Kidney (tissue), 14 donors: ENCODE data around the gene TFR2. TPM values are rescaled to one million over a fixed set of nuclear protein-coding genes. Genes with fewer than 3 reads are reported as not detected.

Experiments used
- DNase-seq, 5 donors: peaks; one replicate each; pipeline ENCODE4 v3.0.0-alpha.2; 2013 to 2020
- FAIRE-seq: peaks from 2 replicates; lab custom pipeline; 2012; peaks lifted over from hg19 to GRCh38; lab: Jason Lieb, UNC
- H3K27ac ChIP-seq, 2 donors: one replicate each; pipeline ENCODE4 v1.7.0; 2013; ENCODE audit warnings: low read depth in 2 of 2, low read length in 2 of 2, inconsistent platforms in 1 of 2
- H3K27me3 ChIP-seq: one replicate; pipeline ENCODE4 v1.7.1; 2013; ENCODE audit warnings: low read length, inconsistent platforms; ENCODE audit not compliant: control insufficient read depth, insufficient read depth
- H3K36me3 ChIP-seq, 3 donors: one replicate each; pipeline versions ENCODE4 v1.7.0 to v1.7.1; 2013; ENCODE audit warnings: low read length in 3 of 3, control low read depth in 1 of 3, inconsistent platforms in 1 of 3; ENCODE audit not compliant: insufficient read depth in 3 of 3, control insufficient read depth in 2 of 3
- H3K4me1 ChIP-seq, 3 donors: one replicate each; pipeline versions ENCODE4 v1.7.0 to v1.7.1; 2013; ENCODE audit warnings: low read length in 3 of 3, inconsistent platforms in 1 of 3, low read depth in 1 of 3; ENCODE audit not compliant: control insufficient read depth in 2 of 3, insufficient read depth in 2 of 3
- H3K4me3 ChIP-seq, 3 donors: one replicate each; pipeline versions ENCODE4 v1.7.0 to v1.8.1; 2013; ENCODE audit warnings: low read length in 3 of 3, control low read depth in 1 of 3, inconsistent platforms in 1 of 3
- H3K9ac ChIP-seq, 3 donors: one replicate each; pipeline versions ENCODE4 v1.7.0 to v1.7.1; 2013; ENCODE audit warnings: low read length in 3 of 3, control low read depth in 1 of 3, inconsistent platforms in 1 of 3
- H3K9me3 ChIP-seq, 3 donors: one replicate each; pipeline versions ENCODE4 v1.7.0 to v1.7.1; 2013; ENCODE audit warnings: low read length in 3 of 3, control low read depth in 1 of 3, inconsistent platforms in 1 of 3; ENCODE audit not compliant: control insufficient read depth in 2 of 3, insufficient read depth in 1 of 3
- intact Hi-C: fragments of 100-400 bp; cut with DNase I; formaldehyde crosslinking; loops from one replicate; pipeline ENCODE4 v1.11.1; 2022
- polyA plus RNA-seq: library from polyadenylated mRNA; stranded (reverse); fragments of 350-450 nt; fragmentation: Illumina TruSeq; extraction: RNeasy Lipid Tissue Mini Kit (QIAGEN cat#74804); gene quantifications from one replicate; pipeline ENCODE4 v1.2.3, GENCODE V29; 2014; ENCODE audit warnings: low read depth, low replicate concordance; ENCODE audit not compliant: insufficient read depth
- total RNA-seq: library from RNA; stranded (reverse); fragmentation: NEBNext Ultra II Directional; extraction: Animal tissue kit (Norgen Biotek cat#: 25700); gene quantifications from one replicate; pipeline ENCODE4 v1.2.1, GENCODE V29; 2021
- TF ChIP-seq, protein P1 (sequence below): IDR thresholded peaks from 3 replicates; pipeline ENCODE4 v1.5.1; 2012; ENCODE audit warnings: mild to moderate bottlenecking, moderate library complexity, borderline replicate concordance; ENCODE audit not compliant: insufficient read depth; ENCODE audit errors: extremely low read depth
- donor health status: control.
- donor health status: control.
- donor health status: control.
- donor health status: control.
- donor health status: control.
- donor health status: DM: yes; HTN: yes; CAD: no.
- donor health status: Normal renal cell carcinoma (clear cell type).

TFR2 gene
- total and polyA plus RNA-seq, 2 donors from 2014 or later: 0.22 to 0.79 TPM

DNA sequence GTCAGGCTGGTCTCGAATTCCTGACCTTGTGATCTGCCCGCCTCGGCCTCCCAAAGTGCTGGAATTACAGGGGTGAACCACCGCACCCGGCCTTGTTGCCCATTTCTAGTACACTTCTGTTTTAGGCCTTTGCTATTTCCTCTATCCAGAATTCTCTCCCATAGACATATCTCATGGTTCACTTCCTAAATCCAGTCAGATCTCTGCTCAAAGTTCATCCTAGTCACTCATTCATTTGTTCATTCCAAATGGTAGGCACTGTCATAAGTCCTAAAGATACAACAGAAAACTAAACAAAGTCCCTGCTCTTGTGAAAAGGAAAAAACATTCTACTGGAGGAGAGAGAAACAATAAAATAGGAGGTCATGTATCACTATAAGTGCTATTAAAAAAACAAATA is 31.4 kb downstream of the TFR2 start:
- Histone ChIP-seq H3K9ac (no peak overlapping the region), H3K4me3 (no peak overlapping the region), H3K9me3 (no peaks in the 10 kb centered on the region), H3K36me3 (no peaks in the 10 kb centered on the region), H3K27me3 (no peaks in the 10 kb centered on the region), H3K27ac (no peak overlapping the region), H3K4me1 (peaks cover 0 to 13% (median 0%) of the 10 kb centered on the region in 3 donors)
- DNase-seq (no peak), FAIRE-seq (no peak)
- intact Hi-C loops: no loop called here
- TF ChIP-seq, protein P1, sequence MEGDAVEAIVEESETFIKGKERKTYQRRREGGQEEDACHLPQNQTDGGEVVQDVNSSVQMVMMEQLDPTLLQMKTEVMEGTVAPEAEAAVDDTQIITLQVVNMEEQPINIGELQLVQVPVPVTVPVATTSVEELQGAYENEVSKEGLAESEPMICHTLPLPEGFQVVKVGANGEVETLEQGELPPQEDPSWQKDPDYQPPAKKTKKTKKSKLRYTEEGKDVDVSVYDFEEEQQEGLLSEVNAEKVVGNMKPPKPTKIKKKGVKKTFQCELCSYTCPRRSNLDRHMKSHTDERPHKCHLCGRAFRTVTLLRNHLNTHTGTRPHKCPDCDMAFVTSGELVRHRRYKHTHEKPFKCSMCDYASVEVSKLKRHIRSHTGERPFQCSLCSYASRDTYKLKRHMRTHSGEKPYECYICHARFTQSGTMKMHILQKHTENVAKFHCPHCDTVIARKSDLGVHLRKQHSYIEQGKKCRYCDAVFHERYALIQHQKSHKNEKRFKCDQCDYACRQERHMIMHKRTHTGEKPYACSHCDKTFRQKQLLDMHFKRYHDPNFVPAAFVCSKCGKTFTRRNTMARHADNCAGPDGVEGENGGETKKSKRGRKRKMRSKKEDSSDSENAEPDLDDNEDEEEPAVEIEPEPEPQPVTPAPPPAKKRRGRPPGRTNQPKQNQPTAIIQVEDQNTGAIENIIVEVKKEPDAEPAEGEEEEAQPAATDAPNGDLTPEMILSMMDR: no peak

DNA sequence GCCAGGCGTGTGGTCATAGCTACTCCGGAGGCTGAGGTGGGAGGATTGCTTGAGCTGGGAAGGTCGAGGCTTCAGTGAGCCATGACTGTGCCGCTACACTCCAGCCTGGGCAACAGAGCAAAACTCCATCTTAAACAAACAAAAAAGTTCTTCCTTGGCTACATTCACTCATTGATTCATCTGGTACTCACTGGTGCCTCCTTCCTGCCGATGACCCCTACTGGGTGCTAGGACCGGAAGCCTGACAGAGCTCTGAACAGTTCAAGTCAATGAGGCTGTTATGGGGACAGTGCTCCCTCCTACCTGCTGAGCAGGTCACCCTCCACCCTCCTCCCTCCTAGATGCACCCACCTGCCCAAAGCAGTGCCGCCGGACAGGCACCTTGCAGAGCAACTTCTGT is 34.2 kb downstream of the TFR2 start:
- H3K4me1 ChIP-seq: peaks cover 0 to 7% (median 0%) of the 10 kb centered on the region in 3 donors
- TF ChIP-seq, protein P1: no peak
- FAIRE-seq (no peak), DNase-seq (no peak)
- no peak overlapping the region for H3K9ac ChIP-seq
- H3K27ac ChIP-seq: no peak overlapping the region
- H3K36me3 ChIP-seq: no peaks in the 10 kb centered on the region
- no peaks in the 10 kb centered on the region for H3K9me3 ChIP-seq
- no peak overlapping the region for H3K4me3 ChIP-seq
- intact Hi-C loops: no loop called here
- no peaks in the 10 kb centered on the region for H3K27me3 ChIP-seq

DNA sequence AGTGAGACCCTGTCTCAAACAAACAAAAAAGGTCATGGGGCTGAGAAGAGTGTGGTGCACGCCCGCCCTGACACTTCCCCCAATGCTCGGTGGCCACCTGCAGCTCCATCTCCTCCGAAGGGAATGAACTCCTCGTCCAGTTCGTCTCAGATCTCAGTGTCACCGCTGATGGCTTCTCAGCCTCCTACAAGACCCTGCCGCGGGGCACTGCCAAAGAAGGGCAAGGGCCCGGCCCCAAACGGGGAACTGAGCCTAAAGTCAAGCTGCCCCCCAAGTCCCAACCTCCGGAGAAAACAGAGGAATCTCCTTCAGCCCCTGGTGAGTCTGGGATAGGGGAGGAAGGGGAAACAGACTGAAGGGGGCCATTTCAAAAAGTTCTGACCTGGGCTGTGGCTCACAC is 35.0 kb downstream of the TFR2 start:
- Histone ChIP-seq H3K4me1 (peaks cover 0 to 7% (median 0%) of the 10 kb centered on the region in 3 donors), H3K9me3 (no peaks in the 10 kb centered on the region), H3K36me3 (no peaks in the 10 kb centered on the region), H3K27ac (no peak overlapping the region), H3K9ac (no peak overlapping the region), H3K27me3 (no peaks in the 10 kb centered on the region), H3K4me3 (no peak overlapping the region)
- intact Hi-C loops: no loop called here
- TF ChIP-seq, protein P1: no peak
- DNase-seq (no peak), FAIRE-seq (no peak)
